ENCODE measurements around the gene OR1N2.
"Not testable (repeated sequence)": the region's sequence is repeated elsewhere in the genome, so short reads cannot be mapped to it uniquely, and the experiment has no call there.

OR1N2 gene, protein sequence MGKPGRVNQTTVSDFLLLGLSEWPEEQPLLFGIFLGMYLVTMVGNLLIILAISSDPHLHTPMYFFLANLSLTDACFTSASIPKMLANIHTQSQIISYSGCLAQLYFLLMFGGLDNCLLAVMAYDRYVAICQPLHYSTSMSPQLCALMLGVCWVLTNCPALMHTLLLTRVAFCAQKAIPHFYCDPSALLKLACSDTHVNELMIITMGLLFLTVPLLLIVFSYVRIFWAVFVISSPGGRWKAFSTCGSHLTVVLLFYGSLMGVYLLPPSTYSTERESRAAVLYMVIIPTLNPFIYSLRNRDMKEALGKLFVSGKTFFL

DNA sequence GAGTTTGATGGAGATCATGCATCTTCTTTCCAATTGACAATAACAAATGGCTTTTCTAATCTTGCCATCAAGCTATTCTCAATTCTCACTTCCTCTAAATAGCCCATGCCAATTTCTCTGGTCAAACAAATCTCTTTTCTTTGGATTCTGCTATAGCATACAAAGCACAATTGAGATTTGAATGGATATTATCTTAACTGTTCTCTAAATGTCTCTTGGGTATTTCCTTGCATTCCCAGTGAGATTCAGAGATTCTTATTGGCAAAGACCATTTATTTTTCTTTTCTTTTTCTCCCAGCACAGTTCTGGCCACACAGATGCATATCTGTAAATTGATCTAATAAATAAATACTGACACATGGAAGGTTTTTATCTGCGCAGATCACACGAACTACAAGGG is at the start of gene OR1N2:
OR1N2 (plus strand) TSS at position 301 of the 400 bp plus-strand sequence. CDS start 100 bp downstream, outside the sequence.
- DNase-seq, result no peak

- DNase-seq, result no peak
These were observed 45.9 kb upstream of the OR1N2 start for GRCh38 chr9:122506964-122507363.

DNA sequence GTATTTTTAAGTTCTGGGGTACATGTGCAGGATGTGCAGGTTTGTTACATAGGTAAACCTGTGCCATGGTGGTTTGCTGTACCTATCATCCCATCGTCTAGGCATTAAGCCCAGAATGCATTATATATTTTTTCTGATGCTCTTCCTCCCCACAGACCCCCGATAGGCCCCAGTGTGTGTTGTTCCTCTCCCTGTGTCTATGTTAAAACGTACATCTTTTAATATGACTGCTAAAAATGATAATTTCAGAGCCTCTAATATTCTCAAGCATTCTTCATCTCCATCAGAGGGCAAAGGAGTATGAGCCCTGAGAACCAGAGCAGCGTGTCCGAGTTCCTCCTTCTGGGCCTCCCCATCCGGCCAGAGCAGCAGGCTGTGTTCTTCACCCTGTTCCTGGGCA is 42.4 kb upstream of the OR1N2 start, which contains the start of gene OR1J2:
OR1J2 (plus strand) TSS at position 301 of the 400 bp plus-strand sequence; CDS start at position 301, 0 bp downstream.
- DNase-seq, result no peak

- no peak for DNase-seq
These were observed 34.7 kb upstream of the OR1N2 start for GRCh38 chr9:122518226-122518625.

DNA sequence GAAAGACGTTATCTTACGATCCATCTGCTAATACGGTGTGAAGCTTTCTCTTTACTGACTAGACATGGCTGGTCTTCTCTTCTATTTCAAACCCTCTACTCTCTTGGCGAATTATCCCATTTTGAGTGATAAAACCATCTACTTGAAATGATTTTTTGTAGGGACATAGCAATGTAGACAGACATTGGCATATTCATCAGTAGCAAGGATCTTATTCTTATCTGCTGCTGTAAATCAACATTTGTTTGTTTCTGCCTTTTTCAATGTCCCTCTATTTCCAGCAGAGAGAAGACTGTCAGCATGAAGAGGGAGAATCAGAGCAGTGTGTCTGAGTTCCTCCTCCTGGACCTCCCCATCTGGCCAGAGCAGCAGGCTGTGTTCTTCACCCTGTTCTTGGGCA is 34.1 kb upstream of the OR1N2 start, which contains the start of gene OR1J4:
OR1J4 (plus strand) TSS at position 301 of the 400 bp plus-strand sequence; CDS start at position 301, 0 bp downstream.
- no peak for DNase-seq

GRCh38 chr9:122519376-122519775 is 33.5 kb upstream of the OR1N2 start:
- no peak for DNase-seq

GRCh38 chr9:122526602-122527001 is 26.3 kb upstream of the OR1N2 start:
- no peak for DNase-seq

DNA sequence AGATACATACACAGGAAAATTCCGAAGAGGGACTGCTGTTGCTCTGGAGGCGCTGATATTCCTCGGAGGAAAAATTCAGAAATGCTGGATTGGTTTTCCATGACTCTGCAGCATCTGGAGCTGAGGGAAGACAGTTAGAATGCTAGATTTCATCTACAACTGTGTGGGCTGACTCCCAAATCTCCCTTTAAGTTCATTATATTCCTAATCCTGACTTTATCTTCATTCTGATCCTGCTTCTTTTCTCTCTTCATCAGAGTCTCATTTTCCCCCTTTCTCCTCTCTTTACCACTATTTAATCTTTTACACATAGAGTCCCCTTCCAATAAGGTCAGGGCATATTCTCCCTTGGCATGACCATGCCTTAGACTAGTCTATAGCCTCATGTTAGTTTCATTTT is 25.7 kb upstream of the OR1N2 start, which contains the start of gene OR1N1:
OR1N1 (minus strand) TSS at position 101 of the 400 bp plus-strand sequence; CDS start at position 101, 0 bp downstream.
- no peak for DNase-seq

DNA sequence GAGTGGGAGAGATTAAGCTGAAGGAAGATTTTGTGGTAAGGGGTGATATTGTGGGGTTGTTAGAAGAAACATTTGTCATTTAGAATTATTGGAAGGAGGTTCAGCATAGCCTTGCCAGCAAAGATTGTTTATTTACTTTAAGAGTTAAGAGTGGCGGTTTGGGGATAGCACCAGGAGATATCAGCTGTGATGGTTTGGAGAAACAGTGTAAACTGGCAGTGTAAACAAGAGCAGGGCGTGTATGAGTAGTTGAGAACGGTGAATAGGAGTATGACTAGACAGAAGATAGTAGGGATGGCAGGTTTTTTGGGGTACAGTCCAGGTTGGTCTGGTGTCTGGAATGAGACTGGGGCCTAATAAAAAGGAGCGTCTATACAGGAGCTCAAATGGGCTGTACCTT is 21.8 kb upstream of the OR1N2 start:
- not testable (repeated sequence) for DNase-seq

DNA sequence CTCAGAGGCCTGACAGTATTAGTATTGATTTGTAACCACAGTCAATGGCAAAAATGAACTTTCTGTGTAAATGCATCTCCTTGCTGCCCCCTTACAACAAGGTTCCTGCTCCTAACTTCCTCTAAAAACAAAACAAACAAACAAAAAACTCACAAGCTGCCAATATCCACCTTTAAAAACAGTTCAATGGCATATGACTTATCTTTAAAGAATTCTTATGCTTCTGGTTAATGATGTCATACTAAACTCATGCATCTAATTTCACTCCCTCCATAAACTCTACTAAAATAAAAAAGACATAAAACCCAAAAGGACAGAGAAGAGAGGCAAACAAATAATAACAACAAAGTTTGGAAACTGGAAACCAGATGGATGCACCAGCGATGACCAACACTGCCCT is 16.8 kb upstream of the OR1N2 start:
- no peak for DNase-seq

GRCh38 chr9:122537066-122537465 is 15.8 kb upstream of the OR1N2 start:
- not testable (repeated sequence) for DNase-seq

DNA sequence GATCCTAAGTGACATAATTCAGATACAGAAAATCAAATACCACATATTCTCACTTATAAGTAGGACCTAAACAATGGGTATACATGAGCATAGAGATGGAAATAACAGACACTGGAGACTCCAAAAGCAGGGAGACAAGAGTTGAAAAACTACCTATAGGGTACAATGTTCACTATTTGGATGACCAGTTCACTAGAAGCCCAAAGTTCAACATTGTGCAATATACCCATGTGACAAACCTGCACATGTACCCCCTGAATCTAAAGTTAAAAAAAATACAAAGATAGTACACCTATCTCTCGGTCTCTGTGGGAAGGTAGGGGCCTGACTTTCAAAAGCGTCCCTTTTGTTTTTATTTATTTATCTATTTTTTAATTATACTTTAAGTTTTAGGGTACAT is 14.2 kb upstream of the OR1N2 start:
- DNase-seq, result no peak

GRCh38 chr9:122546196-122546595 is 6.7 kb upstream of the OR1N2 start:
- no peak for DNase-seq

DNA sequence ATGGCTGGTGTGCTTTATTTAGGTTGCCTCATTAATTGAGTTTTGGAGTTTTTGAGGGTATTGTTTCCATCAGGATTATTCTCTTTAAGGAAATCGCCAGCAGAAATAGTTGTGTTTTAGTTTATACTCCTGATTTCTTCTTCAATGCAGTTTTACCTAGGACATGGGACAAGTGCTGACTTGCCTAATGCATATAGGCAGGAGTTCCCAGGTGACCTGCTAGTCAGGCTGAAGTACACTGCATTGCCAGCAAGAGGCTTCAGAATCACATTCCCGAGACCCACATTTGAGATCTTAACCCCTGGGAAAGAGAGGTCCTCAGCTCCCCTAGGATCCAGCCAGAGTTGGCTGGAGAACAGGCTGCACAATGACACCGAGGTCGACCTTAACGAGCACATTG is 1.5 kb upstream of the OR1N2 start:
- no peak for DNase-seq

DNA sequence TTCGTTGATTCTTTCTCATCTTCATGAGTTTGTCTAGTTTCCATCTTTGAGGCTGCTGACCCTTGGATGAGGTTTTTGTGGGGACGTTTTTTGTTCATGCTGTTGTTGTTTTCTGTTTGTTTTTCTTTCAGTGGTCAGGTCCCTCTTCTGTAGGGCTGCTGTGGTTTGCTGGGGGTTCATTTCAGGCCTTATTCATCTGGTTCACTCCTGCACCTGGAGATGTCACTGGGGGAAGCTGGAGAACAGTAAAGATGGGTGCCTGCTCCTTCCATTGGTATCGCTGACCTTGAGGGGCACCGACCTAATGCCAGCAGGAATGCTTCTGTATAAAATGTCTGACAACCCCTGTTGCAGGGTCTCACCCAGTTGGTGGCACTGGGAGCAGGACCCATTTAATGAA is 8.5 kb downstream of the OR1N2 start:
- DNase-seq, result no peak

- no peak for DNase-seq
These were observed 9.3 kb downstream of the OR1N2 start for GRCh38 chr9:122562134-122562760.

GRCh38 chr9:122567901-122568300 is 15.0 kb downstream of the OR1N2 start:
- no peak for DNase-seq

DNA sequence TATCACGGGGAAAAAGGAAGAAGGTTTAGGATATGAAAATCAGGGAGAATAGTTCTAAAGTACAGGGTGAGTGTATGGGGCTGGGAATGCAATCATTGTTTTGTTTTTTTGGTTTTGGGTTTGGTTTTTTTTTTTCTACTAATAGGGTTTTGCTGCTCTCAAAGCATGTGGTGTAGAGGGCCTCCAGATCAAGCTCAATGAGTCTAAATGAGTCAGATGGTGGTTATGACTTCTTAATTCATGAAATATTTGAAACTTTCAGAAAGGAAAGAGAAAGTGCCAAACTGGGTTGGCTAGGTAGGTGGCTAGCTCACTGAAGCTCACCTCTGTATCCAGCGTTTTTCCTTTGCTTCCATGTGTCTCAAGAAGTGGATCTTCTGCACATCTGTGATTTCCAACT is 19.5 kb downstream of the OR1N2 start:
- no peak for DNase-seq

- no peak for DNase-seq
These were observed 27.0 kb downstream of the OR1N2 start for GRCh38 chr9:122579874-122580273.

DNA sequence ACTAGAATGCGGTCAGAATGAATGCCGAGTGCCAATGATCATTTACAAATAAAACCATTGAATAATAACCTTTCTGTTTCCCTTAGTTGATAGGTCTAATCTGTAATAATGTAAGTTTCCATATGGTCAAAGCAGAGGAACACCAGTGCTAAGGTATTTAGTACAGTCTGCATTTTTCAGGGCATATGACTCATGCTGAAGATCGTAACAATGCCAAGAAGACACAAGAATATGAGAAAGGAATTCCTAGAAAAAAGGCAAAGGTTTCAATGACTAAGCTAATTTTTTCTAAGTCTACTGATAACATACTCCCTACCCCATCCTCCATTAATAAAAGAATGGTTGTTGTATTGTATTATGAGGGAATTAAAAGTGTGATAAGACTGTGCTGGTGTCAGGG is 27.4 kb downstream of the OR1N2 start:
- no peak for DNase-seq

DNA sequence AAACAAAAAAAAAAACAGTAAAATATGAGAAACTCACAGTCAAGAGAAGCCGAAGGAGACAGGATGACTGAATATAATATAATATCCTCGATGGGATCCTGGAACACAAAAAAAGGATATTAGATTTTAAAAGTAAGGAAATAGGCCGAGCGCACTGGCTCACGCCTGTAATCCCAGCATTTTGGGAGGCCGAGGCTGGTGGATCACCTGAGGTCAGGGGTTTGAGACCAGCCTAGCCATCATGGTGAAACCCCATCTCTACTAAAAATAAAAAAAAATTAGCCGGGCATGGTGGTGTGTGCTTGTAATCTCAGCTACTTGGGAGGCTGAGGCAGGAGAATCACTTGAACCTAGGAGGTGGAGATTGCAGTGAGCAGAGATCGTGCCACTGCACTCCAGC is 30.4 kb downstream of the OR1N2 start, which contains the start of gene OR1L8:
OR1L8 (minus strand) TSS at position 101 of the 400 bp plus-strand sequence. CDS start 14,907 bp downstream, outside the sequence.
- DNase-seq, result not testable (repeated sequence)

Measured in Kasumi-1 (cell line).